Astrocyte of the cerebellum (primary cell): ENCODE measurements around the gene COL23A1.

Source experiments
- DNase-seq: peaks from one replicate; pipeline ENCODE4 v3.0.0-alpha.2; 2011; ENCODE audit warnings: low read depth
- H3K4me3 ChIP-seq: 2 replicates; pipeline ENCODE4 v1.5.1; 2011; ENCODE audit warnings: mild to moderate bottlenecking, low read depth, low read length, moderate library complexity
- CTCF ChIP-seq: IDR thresholded peaks from 2 replicates; pipeline ENCODE4 v1.5.1; 2012; ENCODE audit warnings: low read length, low read depth, moderate library complexity, mild to moderate bottlenecking; ENCODE audit errors: missing control alignments
- in situ Hi-C: cut with HindIII; loops from 2 replicates; pipeline ENCODE4 v1.10.0; 2017; ENCODE audit warnings: low sequenced_read_pairs

COL23A1 gene

GRCh38 chr5:178349075-178349511 lies 241.1 kb downstream of the COL23A1 start:
- in situ Hi-C loops, result no loop called here
- DNase-seq, result no peak

GRCh38 chr5:178348356-178349074 lies 241.7 kb downstream of the COL23A1 start:
- in situ Hi-C loops, result no loop called here
- TF ChIP-seq CTCF, result no peak
- H3K4me3 ChIP-seq, result no peak overlapping the region
- DNase-seq, result no peak

More at GRCh38 chr5:178349075-178349511, 241.1 kb downstream of the COL23A1 start:
- H3K4me3 ChIP-seq, result no peak overlapping the region
- TF ChIP-seq CTCF, result no peak

GRCh38 chr5:178347956-178348355 lies 242.2 kb downstream of the COL23A1 start:
- H3K4me3 ChIP-seq, result no peak overlapping the region
- in situ Hi-C loops, result no loop called here
- no peak for TF ChIP-seq CTCF
- no peak for DNase-seq

GRCh38 chr5:178346607-178347334 lies 243.4 kb downstream of the COL23A1 start:
- no peak for TF ChIP-seq CTCF
- DNase-seq, result no peak
- H3K4me3 ChIP-seq, result no peak overlapping the region
- in situ Hi-C loops, result no loop called here

GRCh38 chr5:178343306-178343705 lies 246.9 kb downstream of the COL23A1 start:
- no peak overlapping the region for H3K4me3 ChIP-seq
- no peak for DNase-seq
- in situ Hi-C loops, result no loop called here
- TF ChIP-seq CTCF, result no peak

GRCh38 chr5:178341851-178342140 lies 248.4 kb downstream of the COL23A1 start:
- TF ChIP-seq CTCF, result no peak
- in situ Hi-C loops, result no loop called here
- H3K4me3 ChIP-seq, result no peak overlapping the region
- no peak for DNase-seq
